Transverse colon (tissue), 4 donors: ENCODE results near the gene LSAMP.

Source experiments
- EP300 ChIP-seq: sonication (generic); formaldehyde crosslinking; IDR thresholded peaks from one replicate; pipeline ENCODE4 v1.6.1; 2017; ENCODE audit warnings: antibody characterized with exemption, low read depth
- POLR2A ChIP-seq: fragments of 450-650 bp; IDR thresholded peaks from one replicate; pipeline ENCODE4 v1.6.1; 2016; ENCODE audit warnings: antibody characterized with exemption, mild to moderate bottlenecking, moderate library complexity
- POLR2AphosphoS5 ChIP-seq, 3 donors: sonication (generic); formaldehyde crosslinking; IDR thresholded peaks; one replicate each; pipeline ENCODE4 v1.6.1; 2016; ENCODE audit warnings: antibody characterized with exemption in 3 of 3
- TF ChIP-seq, protein P1 (sequence below), 5 experiments: fragments of 200-600 bp in 3 of 5; fragments of 450-650 bp in 2 of 5; sonication (generic) in 3 of 5; IDR thresholded peaks; 1 replicate in 2 of 5; 2 replicates in 3 of 5; pipeline ENCODE4 v1.5.1; 2016 to 2017; ENCODE audit warnings: antibody characterized with exemption in 5 of 5, inconsistent platforms in 3 of 5, mild to moderate bottlenecking in 2 of 5, moderate library complexity in 1 of 5

DNA sequence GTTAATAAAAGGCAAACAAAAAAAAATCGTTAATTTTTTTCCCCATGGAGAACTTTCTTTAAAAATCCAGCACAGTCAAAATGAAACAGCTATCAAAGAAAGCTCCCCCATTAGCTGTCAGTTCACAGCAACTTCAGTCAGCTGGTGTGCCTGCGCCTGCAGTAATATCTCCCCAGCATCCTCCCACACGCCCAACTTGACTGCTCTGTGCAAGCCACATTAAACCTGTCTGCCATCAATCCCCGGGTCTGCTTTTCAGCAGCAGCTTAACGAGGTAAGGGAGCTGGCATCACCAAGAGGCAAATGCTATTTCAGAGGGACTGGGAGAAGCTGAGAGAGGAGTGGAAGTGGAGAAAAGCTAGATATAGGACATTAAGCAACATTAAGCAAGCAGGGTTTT lies 484.5 kb downstream of the LSAMP start:
- TF ChIP-seq POLR2A = no peak
- TF ChIP-seq POLR2AphosphoS5 (IDR thresholded peaks at IDR 0.05) = no peak
- TF ChIP-seq, protein P1, sequence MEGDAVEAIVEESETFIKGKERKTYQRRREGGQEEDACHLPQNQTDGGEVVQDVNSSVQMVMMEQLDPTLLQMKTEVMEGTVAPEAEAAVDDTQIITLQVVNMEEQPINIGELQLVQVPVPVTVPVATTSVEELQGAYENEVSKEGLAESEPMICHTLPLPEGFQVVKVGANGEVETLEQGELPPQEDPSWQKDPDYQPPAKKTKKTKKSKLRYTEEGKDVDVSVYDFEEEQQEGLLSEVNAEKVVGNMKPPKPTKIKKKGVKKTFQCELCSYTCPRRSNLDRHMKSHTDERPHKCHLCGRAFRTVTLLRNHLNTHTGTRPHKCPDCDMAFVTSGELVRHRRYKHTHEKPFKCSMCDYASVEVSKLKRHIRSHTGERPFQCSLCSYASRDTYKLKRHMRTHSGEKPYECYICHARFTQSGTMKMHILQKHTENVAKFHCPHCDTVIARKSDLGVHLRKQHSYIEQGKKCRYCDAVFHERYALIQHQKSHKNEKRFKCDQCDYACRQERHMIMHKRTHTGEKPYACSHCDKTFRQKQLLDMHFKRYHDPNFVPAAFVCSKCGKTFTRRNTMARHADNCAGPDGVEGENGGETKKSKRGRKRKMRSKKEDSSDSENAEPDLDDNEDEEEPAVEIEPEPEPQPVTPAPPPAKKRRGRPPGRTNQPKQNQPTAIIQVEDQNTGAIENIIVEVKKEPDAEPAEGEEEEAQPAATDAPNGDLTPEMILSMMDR (IDR thresholded peaks at IDR 0.05) = no peak
- no peak for TF ChIP-seq EP300
